Measurements from ENCODE around the gene GCM1.

GRCh38 chr6:53192682-53193188 lies 44.1 kb upstream of the GCM1 start:
- TF ChIP-seq CTCF (IDR thresholded peaks at IDR 0.05; ENCODE audit: poor library complexity) (no peak), EZH2 (IDR thresholded peaks at IDR 0.05; ENCODE audit: borderline replicate concordance) (no peak)
